ENCODE measurements around the gene ARHGAP6.

DNA sequence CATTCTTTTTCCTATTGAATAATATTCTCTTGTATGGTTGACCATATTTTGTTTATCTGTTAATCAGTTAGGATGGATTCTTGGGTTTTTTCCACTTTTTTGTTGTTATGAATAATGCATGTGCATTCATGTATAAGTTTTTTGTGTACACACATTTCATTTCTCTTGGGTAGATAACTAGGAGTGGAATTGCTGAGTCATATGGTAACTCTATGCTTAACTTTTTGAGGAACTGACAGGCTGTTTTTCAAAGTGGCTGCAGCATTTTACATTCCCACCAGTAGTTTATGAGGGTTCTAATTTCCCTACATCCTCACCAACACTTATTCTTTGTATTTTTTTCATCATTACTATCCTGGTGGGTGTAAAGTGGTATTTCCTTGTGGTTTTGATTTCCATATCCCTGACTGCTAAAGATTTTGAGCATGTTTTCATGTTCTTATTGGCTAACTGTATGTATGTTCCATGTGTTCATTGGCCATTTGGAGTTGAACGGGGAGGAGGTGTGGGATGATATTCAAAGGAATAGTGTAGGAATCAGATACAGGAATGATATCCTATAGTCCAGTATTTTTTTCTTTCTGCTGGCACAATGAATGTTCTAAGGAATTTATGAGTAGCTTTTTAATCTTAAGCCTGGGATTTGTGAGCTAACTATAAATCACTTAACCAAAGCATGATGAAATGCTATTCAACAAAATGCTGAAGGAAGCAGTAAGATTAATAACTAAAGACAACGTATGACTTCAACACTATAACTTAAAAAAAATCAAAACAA, 258.2 kb downstream of the ARHGAP6 start:
- TF ChIP-seq CTCF (IDR thresholded peaks at IDR 0.05) (no peak), POLR2A (IDR thresholded peaks at IDR 0.05) (no peak)

All from lower leg skin (tissue), 3 donors.